Skeletal muscle satellite cell (primary cell): ENCODE results near the gene SMARCA4. TPM values are rescaled to one million over a fixed set of nuclear protein-coding genes. Genes with fewer than 3 reads are reported as not detected.
A peak's percentile ranks its signal among the peaks of the same experiment; 100 is the strongest.

ENCODE experiments used
- H3K27me3 ChIP-seq: 2 replicates; pipeline ENCODE4 v1.7.0; 2013; ENCODE audit warnings: low read length; ENCODE audit not compliant: control insufficient read depth, insufficient read depth
- H3K36me3 ChIP-seq: 2 replicates; pipeline ENCODE4 v1.7.0; 2013; ENCODE audit warnings: mild to moderate bottlenecking, control low read depth, low read length; ENCODE audit not compliant: insufficient read depth
- H3K4me1 ChIP-seq: 2 replicates; pipeline ENCODE4 v1.7.0; 2013; ENCODE audit warnings: low read length; ENCODE audit not compliant: control insufficient read depth, insufficient read depth
- H3K4me2 ChIP-seq: 2 replicates; pipeline ENCODE4 v1.7.0; 2013; ENCODE audit warnings: mild to moderate bottlenecking, low read length
- H3K4me3 ChIP-seq: 2 replicates; pipeline ENCODE4 v1.7.0; 2013; ENCODE audit warnings: low read length
- H3K9ac ChIP-seq: 2 replicates; pipeline ENCODE4 v1.7.0; 2013; ENCODE audit warnings: mild to moderate bottlenecking, low read depth, low read length, moderate library complexity
- H3K9me3 ChIP-seq: replicated peaks from 2 replicates; pipeline ENCODE4 v1.7.0; 2013; ENCODE audit warnings: mild to moderate bottlenecking, control low read depth, low read length
- total RNA-seq: library from RNA; depleted of rRNA; stranded (reverse); fragments of >200 nt; gene quantifications from 2 replicates; pipeline ENCODE4 v1.2.3, GENCODE V29; 2012; rRNA removed

SMARCA4 gene
- 81.4 and 81.5 TPM in 2 replicates for total RNA-seq

DNA sequence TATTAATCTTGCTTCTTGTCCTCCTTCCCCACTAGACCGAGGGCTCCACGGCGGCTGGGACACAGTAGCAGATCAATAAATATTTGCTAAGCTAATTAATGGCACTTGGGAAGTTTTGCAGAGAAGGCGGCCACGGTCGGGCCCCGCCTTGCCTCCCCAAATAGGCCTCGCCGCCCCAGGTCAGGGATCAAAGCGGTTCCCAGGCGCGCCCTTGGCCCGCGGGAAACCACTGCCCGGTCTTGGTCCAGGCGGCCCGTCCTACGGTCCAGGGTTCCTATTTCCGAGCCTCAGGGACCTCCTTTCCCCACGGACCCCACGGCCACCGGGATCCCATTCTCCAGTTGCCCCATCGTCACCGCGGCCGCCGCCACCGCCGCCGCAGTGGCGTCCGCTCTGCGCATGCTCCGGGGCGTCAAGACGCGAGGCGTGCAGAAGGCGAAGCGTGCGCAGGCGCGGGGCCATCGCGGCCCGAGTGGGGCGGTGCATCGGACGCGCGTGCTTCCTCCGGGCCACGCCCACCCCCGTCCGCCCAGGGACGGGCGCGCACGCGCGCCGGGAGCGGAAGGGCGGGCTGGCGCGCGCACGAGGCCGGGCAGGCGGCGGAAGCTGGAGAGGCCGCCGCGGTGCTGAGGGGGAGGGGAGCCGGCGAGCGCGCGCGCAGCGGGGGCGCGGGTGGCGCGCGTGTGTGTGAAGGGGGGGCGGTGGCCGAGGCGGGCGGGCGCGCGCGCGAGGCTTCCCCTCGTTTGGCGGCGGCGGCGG lies at the start of gene SMARCA4:
TSS of gene SMARCA4 (plus strand) at position 717 of the 759 bp plus-strand sequence. CDS start 23,122 bp downstream, outside the sequence.
- Histone ChIP-seq H3K36me3 (no peaks in the 10 kb centered on the region), H3K4me3 (peak within 1 kb of the TSS; percentile 98), H3K4me2 (peak within 1 kb of the TSS; percentile 98), H3K27me3 (no peaks in the 10 kb centered on the region), H3K9ac (peak within 1 kb of the TSS; percentile 98), H3K4me1 (peaks cover 28% of the 10 kb centered on the region), H3K9me3 (no peaks in the 10 kb centered on the region)

DNA sequence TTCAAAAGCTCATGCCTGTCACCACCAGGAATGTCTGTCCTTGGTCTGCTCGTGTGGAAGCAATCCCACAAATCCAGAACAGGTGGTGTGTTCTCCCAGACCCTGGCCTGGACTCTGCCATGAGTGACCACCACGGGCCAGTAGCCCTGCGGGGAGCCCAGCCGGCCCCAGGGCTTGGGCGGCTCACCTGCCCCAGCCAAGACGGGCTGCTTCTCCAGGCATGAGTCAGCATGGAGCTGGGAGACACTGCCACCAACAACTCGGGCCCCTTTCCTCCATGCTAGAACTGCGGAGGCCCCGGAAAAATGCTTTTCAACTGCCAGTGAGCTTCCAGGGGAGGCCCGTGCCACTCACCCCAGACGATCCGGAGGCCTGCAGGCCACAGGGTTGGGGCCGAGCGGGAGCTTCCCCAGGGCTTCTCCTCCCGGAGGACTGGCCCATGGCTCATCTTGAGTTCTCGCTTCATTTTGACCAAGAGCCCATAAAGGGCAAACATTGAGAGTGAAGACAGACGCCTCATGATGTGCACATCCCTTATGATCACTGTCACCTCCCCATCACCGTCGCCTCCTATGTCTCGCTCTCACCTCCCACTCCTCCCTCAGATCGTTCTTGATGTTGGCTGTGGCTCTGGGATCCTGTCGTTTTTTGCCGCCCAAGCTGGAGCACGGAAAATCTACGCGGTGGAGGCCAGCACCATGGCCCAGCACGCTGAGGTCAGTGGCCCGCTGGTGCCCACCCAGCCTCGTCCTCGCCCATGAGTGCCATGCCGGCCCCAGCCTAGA lies 49.1 kb upstream of the SMARCA4 start:
- Histone ChIP-seq H3K4me3 (no peak overlapping the region), H3K4me1 (peaks cover 16% of the 10 kb centered on the region), H3K9ac (no peak overlapping the region), H3K9me3 (no peaks in the 10 kb centered on the region), H3K4me2 (no peak overlapping the region), H3K27me3 (no peaks in the 10 kb centered on the region), H3K36me3 (peaks cover 49% of the 10 kb centered on the region)

DNA sequence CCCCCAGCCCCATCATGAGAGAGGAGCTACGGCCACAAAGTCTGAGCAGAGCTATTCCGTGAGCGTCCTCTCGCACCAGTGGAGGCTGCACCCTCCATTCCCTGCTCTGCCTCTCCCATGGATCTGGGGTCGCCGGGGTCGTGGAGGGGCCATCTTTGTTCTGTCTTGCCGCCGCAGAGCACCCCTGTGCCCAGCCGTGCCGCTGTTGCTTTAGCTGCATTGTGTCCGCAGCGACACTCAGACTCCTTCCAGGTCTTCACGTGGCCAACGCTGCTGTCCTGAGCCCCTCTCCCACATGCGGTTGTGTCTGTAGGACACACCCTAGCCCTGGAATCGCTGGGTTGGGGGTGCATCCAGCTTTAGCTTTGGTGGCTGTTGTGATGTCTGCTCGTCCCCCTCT lies 48.2 kb upstream of the SMARCA4 start:
- Histone ChIP-seq H3K27me3 (no peaks in the 10 kb centered on the region), H3K4me2 (no peak overlapping the region), H3K9me3 (no peaks in the 10 kb centered on the region), H3K36me3 (peaks cover 49% of the 10 kb centered on the region), H3K4me1 (peaks cover 16% of the 10 kb centered on the region), H3K9ac (no peak overlapping the region), H3K4me3 (no peak overlapping the region)

DNA sequence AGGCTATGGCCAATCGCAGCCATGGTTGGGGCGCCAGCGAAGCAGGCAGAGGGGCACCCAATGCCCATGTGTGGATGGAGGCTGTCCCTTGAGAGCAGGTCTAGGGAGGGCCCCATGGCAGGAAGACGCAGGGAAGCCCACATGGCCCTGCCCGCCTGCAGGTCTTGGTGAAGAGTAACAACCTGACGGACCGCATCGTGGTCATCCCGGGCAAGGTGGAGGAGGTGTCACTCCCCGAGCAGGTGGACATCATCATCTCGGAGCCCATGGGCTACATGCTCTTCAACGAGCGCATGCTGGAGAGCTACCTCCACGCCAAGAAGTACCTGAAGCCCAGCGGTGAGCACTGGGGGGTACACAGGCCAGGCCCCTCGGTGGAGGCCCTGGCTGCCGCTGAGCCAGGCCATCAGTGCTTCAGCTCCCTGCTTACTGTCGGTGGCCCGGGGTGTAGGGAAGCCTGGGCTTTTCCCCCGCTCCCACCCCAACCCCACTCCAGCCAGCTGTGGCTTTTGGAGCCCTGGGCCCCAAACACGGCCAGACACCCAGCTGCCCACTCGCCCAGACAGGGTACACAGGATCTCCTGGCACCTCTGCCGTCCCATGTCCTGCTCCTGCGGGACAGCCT lies 47.0 kb upstream of the SMARCA4 start:
- Histone ChIP-seq H3K9me3 (no peaks in the 10 kb centered on the region), H3K4me1 (peaks cover 16% of the 10 kb centered on the region), H3K27me3 (no peaks in the 10 kb centered on the region), H3K36me3 (peaks cover 45% of the 10 kb centered on the region), H3K4me2 (no peak overlapping the region), H3K9ac (no peak overlapping the region), H3K4me3 (no peak overlapping the region)

DNA sequence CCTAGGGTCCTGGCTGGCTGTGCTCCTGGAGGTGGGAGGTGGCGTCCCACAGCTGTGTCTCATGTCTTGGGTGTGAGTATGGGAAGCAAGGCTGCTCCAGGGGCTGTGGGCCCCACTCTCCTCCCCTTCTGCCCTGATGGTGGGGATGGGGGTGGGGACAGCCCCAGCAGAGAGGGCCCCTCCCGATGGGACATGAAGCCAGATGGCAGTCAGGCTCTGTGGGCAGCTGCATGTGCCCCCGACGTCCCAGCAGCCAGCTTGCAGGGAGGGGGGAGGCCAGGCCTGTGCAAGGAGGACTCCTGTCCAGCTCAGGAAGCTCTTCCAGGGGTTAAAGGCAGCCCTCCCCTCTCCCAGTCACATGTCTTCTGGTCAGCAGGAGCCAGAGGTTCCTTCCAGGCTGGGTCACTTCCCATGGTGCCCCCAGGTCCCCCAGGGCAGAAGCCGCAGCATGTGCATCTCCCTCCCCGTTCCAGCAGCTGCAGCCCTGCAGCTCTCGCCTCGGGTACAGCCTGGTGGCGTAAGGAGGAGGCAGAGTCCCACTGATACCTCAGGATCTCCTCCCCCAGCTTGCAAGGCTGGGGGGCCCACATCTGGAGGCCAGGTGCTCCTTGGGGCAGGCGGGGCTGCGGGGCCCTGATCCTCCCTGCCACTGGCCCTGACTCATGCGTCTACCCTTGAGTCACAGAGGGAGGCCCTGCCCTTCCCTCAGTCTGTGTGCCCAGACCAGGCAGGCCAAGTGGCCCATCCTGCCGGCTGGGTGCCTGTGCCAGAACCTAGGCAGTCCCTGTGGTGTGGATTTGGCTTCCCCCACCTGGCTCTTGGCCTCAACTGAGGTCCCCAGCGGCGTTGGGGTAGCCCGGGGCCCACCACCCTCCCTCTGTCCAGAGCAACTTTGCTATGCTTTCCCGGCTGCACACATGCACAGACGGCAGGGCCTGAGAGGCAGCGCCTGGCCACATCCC lies 45.4 kb upstream of the SMARCA4 start:
- Histone ChIP-seq H3K4me3 (no peak overlapping the region), H3K36me3 (peaks cover 49% of the 10 kb centered on the region), H3K9ac (no peak overlapping the region), H3K9me3 (no peaks in the 10 kb centered on the region), H3K27me3 (no peaks in the 10 kb centered on the region), H3K4me1 (peaks cover 16% of the 10 kb centered on the region), H3K4me2 (peak overlapping the region; percentile 46)

DNA sequence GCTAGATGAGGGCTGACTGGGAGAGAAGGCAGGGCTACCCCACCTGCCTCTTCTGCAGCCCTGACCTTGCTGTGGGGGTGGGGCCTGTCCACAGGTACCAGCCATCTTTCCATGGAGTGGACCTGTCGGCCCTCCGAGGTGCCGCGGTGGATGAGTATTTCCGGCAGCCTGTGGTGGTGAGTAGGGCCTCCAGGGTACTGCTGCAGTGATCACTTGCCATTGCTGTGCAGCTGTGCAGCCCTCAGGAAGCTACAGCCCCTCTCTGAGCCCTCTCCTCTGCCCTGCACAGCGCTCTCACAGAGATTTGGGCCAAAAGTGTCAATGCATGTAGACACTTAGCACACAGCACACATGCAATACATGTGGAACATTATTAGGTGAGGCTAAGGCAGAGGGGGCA lies 44.2 kb upstream of the SMARCA4 start:
- H3K36me3 ChIP-seq = peaks cover 48% of the 10 kb centered on the region
- no peaks in the 10 kb centered on the region for H3K27me3 ChIP-seq
- H3K4me3 ChIP-seq = no peak overlapping the region
- peaks cover 16% of the 10 kb centered on the region for H3K4me1 ChIP-seq
- no peak overlapping the region for H3K4me2 ChIP-seq
- H3K9me3 ChIP-seq = no peaks in the 10 kb centered on the region
- H3K9ac ChIP-seq = no peak overlapping the region

DNA sequence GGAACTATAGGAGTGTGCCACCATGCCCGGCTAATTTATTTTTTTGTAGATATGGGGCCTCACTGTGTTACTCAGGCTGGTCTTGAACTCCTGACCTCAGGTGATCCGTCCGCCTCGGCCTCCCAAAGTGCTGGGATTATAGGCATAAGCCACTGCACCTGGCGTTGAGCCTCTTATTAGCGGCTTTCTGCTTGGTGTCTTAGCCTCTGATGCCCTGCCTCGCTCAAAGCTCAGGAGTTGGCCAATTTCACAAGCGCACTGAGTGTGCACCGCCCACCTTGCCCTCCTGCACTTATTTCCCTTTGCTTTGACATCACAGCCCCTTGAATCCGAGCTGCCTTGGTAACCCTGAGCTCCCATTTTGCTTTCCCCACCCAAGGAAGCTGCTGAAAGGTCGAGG lies 42.5 kb upstream of the SMARCA4 start:
- Histone ChIP-seq H3K4me1 (peaks cover 16% of the 10 kb centered on the region), H3K36me3 (peaks cover 47% of the 10 kb centered on the region), H3K9ac (no peak overlapping the region), H3K4me3 (no peak overlapping the region), H3K27me3 (no peaks in the 10 kb centered on the region), H3K4me2 (no peak overlapping the region), H3K9me3 (no peaks in the 10 kb centered on the region)

DNA sequence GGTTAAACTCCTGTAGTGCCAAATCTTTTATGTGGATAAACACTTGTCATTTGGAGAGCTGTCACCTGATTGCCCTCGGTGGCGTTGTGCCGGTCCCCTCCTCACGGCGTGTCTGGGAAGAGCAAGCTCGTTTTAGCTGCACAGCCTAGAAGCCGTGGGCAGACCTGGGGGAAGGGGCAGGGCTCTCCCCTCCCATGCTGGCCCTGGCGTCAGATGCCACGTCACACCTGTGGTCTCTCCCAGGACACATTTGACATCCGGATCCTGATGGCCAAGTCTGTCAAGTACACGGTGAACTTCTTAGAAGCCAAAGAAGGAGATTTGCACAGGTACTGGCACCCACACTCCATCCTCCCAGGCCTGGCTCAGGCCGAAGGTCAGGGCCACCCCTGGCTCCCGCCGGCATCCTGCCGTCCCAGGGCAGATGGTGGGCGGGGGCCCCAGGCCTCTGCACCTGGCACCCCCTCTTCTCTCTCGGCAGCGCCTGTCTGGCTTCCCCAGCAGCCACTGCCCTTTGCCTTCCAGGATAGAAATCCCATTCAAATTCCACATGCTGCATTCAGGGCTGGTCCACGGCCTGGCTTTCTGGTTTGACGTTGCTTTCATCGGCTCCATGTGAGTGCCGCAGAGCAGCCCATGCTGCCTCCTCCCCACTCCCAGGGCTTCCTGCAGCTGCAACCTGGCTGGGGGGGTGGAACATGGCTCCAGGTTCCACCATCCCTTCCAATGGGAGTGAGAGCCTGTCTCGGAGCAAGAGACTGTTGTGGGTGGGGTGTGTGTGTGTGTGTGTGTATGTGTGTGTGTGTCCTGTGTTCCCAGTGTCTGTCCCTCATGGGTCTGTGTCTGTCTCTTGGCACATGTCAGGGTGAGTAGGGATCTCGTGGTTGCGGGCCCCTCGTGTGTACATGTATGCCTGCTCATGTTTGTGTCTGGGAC lies 41.2 kb upstream of the SMARCA4 start:
- H3K36me3 ChIP-seq = peaks cover 50% of the 10 kb centered on the region

DNA sequence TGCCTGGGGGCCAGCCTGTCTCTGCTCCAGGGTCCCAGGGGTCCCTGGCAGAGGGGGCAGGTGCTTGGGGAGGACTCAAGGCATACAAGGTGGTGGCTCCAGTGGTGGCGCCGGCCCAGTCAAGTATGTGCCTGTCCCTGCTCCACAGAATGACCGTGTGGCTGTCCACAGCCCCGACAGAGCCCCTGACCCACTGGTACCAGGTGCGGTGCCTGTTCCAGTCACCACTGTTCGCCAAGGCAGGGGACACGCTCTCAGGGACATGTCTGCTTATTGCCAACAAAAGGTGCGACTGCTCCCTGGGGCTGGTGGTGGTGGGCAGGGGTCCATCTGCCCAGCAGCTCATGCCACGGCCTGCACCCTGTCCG lies 40.6 kb upstream of the SMARCA4 start:
- Histone ChIP-seq H3K4me1 (peaks cover 12% of the 10 kb centered on the region), H3K9ac (no peak overlapping the region), H3K4me3 (no peak overlapping the region), H3K4me2 (no peak overlapping the region), H3K27me3 (no peaks in the 10 kb centered on the region), H3K36me3 (peaks cover 51% of the 10 kb centered on the region), H3K9me3 (no peaks in the 10 kb centered on the region)

More for the DNA sequence above, 41.2 kb upstream of the SMARCA4 start:
- H3K4me1 ChIP-seq = peaks cover 16% of the 10 kb centered on the region
- H3K27me3 ChIP-seq = no peaks in the 10 kb centered on the region
- no peaks in the 10 kb centered on the region for H3K9me3 ChIP-seq
- H3K4me2 ChIP-seq = no peak overlapping the region
- H3K4me3 ChIP-seq = no peak overlapping the region
- H3K9ac ChIP-seq = no peak overlapping the region

DNA sequence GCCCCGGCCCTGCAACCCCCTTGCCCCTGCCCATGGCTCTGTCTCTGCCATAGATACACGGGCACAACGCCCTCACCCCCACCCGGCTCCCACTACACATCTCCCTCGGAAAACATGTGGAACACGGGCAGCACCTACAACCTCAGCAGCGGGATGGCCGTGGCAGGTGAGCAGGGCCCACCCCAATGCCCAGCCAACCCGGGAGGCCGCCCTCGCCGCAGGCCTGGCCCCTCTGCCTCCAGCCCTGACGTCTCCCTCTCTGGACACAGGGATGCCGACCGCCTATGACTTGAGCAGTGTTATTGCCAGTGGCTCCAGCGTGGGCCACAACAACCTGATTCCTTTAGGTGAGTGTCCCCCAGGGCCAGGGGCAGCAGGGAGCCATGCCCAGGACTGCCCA lies 40.0 kb upstream of the SMARCA4 start:
- peaks cover 55% of the 10 kb centered on the region for H3K36me3 ChIP-seq
- H3K9ac ChIP-seq = no peak overlapping the region
- H3K4me3 ChIP-seq = no peak overlapping the region

More for the DNA sequence above, 40.0 kb upstream of the SMARCA4 start:
- Histone ChIP-seq H3K9me3 (no peaks in the 10 kb centered on the region), H3K4me2 (no peak overlapping the region), H3K4me1 (peaks cover 7% of the 10 kb centered on the region), H3K27me3 (no peaks in the 10 kb centered on the region)
